HepG2 (cell line): Measurements from ENCODE around the gene CNOT1. TPM values are rescaled to one million over a fixed set of nuclear protein-coding genes. Genes with fewer than 3 reads are reported as not detected.
A peak's percentile ranks its signal among the peaks of the same experiment; 100 is the strongest.

ENCODE experiments used
- BORCS8-MEF2B ChIP-seq: sonication (generic); formaldehyde crosslinking; IDR thresholded peaks from 2 replicates; pipeline ENCODE4 v1.8.0; 2022; ENCODE audit warnings: mild to moderate bottlenecking, missing genetic modification reagents
- CBX1 ChIP-seq: IDR thresholded peaks from one replicate; pipeline ENCODE4 v1.6.1; 2016; ENCODE audit warnings: antibody characterized with exemption, low read depth
- CCDC6 ChIP-seq: sonication (generic); formaldehyde crosslinking; IDR thresholded peaks from 2 replicates; pipeline ENCODE4 v1.8.1; 2022; ENCODE audit warnings: mild to moderate bottlenecking, missing genetic modification reagents, moderate library complexity
- KDM2A ChIP-seq: sonication (generic); formaldehyde crosslinking; IDR thresholded peaks from 2 replicates; pipeline ENCODE4 v1.4.0; 2020; ENCODE audit warnings: low read depth, missing genetic modification reagents, borderline replicate concordance
- MAFK ChIP-seq, 2 experiments: IDR thresholded peaks in 1 of 2; conservative IDR thresholded peaks in 1 of 2; 2 replicates each; pipeline ENCODE4 v1.6.1; 2011; ENCODE audit warnings: improper control_type of control experiment in 2 of 2, low read length in 2 of 2
- SP140L ChIP-seq: sonication (generic); formaldehyde crosslinking; IDR thresholded peaks from 2 replicates; pipeline ENCODE4 v1.4.0; 2020; ENCODE audit warnings: missing genetic modification reagents, borderline replicate concordance
- SP2 ChIP-seq: sonication (generic); formaldehyde crosslinking; IDR thresholded peaks from 2 replicates; pipeline ENCODE4 v1.5.1; 2020; ENCODE audit warnings: mild to moderate bottlenecking, missing genetic modification reagents
- ZFP36L1 ChIP-seq: sonication (generic); formaldehyde crosslinking; IDR thresholded peaks from 2 replicates; pipeline ENCODE4 v1.8.0; 2022; ENCODE audit warnings: mild to moderate bottlenecking, missing genetic modification reagents, moderate library complexity
- ZFP62 ChIP-seq: sonication (generic); formaldehyde crosslinking; IDR thresholded peaks from 2 replicates; pipeline ENCODE4 v1.4.0; 2020; ENCODE audit warnings: missing genetic modification reagents
- ZNF274 ChIP-seq: sonication (generic); formaldehyde crosslinking; IDR thresholded peaks from 2 replicates; pipeline ENCODE4 v1.5.1; 2020; ENCODE audit warnings: mild to moderate bottlenecking, missing genetic modification reagents
- ZNF350 ChIP-seq: sonication (generic); formaldehyde crosslinking; IDR thresholded peaks from 2 replicates; pipeline ENCODE4 v1.4.0; 2020; ENCODE audit warnings: mild to moderate bottlenecking, low read depth, missing genetic modification reagents, borderline replicate concordance
- ZNF367 ChIP-seq: sonication (generic); formaldehyde crosslinking; IDR thresholded peaks from 2 replicates; pipeline ENCODE4 v1.4.0; 2020; ENCODE audit warnings: missing genetic modification reagents, borderline replicate concordance
- polyA plus RNA-seq, 8 experiments: library from polyadenylated mRNA; depleted of rRNA in 3 of 8; stranded (reverse) in 7 of 8; unstranded in 1 of 8; fragments of >200 nt; fragmentation: Illumina TruSeq in 4 of 8; extraction: Trizol in 4 of 8; gene quantifications; 2 replicates each; pipeline versions ENCODE4 v1.2.1 to v1.2.3, GENCODE V29; 2011 to 2016; ENCODE audit warnings: low read depth in 4 of 8, missing spikeins in 1 of 8, mixed read lengths in 1 of 8; ENCODE audit not compliant: insufficient read depth in 1 of 8
- total RNA-seq, 5 experiments: library from RNA; depleted of rRNA; stranded (reverse); fragments of >200 nt; fragmentation: Illumina TruSeq; extraction: Trizol; gene quantifications; 2 replicates each; pipeline ENCODE4 v1.2.3, GENCODE V29; 2016; ENCODE audit warnings: low read depth in 1 of 5
- TF ChIP-seq, protein P1 (sequence below): sonication (generic); formaldehyde crosslinking; IDR thresholded peaks from 2 replicates; pipeline ENCODE4 v1.9.0; 2021; ENCODE audit warnings: missing genetic modification reagents, borderline replicate concordance
- TF ChIP-seq, protein P2 (sequence below): sonication (generic); formaldehyde crosslinking; IDR thresholded peaks from 2 replicates; pipeline ENCODE4 v1.4.0; 2020; ENCODE audit warnings: missing genetic modification reagents
- TF ChIP-seq, protein P3 (sequence below): sonication (generic); formaldehyde crosslinking; conservative IDR thresholded peaks from 2 replicates; pipeline ENCODE4 v1.8.0; 2022; ENCODE audit warnings: mild to moderate bottlenecking, moderate library complexity, missing genetic modification reagents
- TF ChIP-seq, protein P4 (sequence below): sonication (generic); formaldehyde crosslinking; conservative IDR thresholded peaks from 2 replicates; pipeline ENCODE4 v1.4.0; 2020; ENCODE audit warnings: missing genetic modification reagents
- TF ChIP-seq, protein P5 (sequence below): sonication (generic); formaldehyde crosslinking; IDR thresholded peaks from 2 replicates; pipeline ENCODE4 v1.5.0; 2020; ENCODE audit warnings: missing genetic modification reagents, mild to moderate bottlenecking, borderline replicate concordance

Gene CNOT1
- total and polyA plus RNA-seq, 2 of the 13 experiments (the other 11 are each of a cell fraction or from before 2014, with no cell fraction given), result 188 to 232 TPM

DNA sequence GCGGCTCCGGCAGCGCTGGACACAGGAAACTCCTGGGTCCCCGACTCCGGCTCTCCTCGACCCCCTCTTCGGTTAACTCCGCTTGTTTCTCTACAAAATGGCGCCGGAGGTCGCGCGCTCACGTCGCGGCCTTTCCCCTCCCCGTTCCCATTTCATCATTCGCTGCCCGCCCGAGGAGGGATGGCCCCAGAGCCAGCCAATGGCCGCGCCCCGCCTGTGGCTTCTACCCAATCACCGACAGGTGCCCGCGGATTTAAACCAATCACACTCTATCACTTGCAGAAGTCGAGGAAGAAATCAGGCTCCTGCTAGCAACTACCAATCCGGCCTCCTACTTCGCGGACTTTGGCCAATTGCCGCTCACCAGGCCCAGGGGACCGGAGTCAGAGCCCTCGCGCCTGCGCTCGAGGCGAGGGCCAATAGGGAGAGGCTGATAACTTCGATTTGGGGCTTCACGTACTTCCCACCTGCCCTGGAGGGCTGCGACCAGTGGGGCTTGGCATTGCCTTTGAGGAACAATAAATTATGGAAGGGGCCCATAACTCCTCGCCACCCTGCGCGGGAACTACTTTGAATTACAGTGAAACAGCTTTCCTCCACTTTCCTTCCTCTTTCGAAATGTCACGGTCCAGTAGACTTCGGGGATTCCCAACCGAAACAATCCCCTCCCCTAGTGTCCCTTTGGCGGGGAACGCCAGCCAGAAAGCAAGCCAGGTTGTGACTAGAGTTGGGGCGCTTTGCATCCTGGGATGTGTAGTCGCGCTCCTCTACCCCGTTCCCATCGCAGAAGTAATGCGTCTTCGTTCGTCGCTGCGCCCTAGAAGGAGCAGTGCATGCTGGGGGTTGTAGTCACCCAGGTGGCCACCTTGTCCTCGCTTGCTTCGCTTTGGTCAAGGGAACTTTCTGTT is at the start of gene CNOT1 (continued):
- TF ChIP-seq, protein P1, sequence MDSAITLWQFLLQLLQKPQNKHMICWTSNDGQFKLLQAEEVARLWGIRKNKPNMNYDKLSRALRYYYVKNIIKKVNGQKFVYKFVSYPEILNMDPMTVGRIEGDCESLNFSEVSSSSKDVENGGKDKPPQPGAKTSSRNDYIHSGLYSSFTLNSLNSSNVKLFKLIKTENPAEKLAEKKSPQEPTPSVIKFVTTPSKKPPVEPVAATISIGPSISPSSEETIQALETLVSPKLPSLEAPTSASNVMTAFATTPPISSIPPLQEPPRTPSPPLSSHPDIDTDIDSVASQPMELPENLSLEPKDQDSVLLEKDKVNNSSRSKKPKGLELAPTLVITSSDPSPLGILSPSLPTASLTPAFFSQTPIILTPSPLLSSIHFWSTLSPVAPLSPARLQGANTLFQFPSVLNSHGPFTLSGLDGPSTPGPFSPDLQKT (CRISPR knock-in tag), result no peak
- TF ChIP-seq, protein P2, sequence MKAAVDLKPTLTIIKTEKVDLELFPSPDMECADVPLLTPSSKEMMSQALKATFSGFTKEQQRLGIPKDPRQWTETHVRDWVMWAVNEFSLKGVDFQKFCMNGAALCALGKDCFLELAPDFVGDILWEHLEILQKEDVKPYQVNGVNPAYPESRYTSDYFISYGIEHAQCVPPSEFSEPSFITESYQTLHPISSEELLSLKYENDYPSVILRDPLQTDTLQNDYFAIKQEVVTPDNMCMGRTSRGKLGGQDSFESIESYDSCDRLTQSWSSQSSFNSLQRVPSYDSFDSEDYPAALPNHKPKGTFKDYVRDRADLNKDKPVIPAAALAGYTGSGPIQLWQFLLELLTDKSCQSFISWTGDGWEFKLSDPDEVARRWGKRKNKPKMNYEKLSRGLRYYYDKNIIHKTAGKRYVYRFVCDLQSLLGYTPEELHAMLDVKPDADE (CRISPR knock-in tag), result 0 out of 2 replicates have a peak, but pooled peaks have one; percentile 32
- TF ChIP-seq ZNF350 (peak; percentile 83; the same call in 1 of the 2 replicates), SP140L (peak; percentile 79; the same call in 1 of the 2 replicates), BORCS8-MEF2B (peak; percentile 31), ZFP62 (CRISPR knock-in tag) (no peak), MAFK (conservative IDR thresholded peaks at IDR 0.05 in 1 of 2, IDR thresholded peaks at IDR 0.05 in 1 of 2; ENCODE audit: low read length in 2 of 2) (0 out of 4 replicates have a peak, but pooled peaks have one; percentile 8 to 12), KDM2A (CRISPR knock-in tag) (peak; percentile 79), ZNF274 (CRISPR knock-in tag) (no peak; the same call in 1 of the 2 replicates), ZNF367 (no peak), CCDC6 (CRISPR knock-in tag) (peak; percentile 93), ZFP36L1 (peak; percentile 79; the same call in 1 of the 2 replicates), SP2 (CRISPR knock-in tag) (peak; percentile 91), CBX1 (peak; percentile 74)
- TF ChIP-seq, protein P3, sequence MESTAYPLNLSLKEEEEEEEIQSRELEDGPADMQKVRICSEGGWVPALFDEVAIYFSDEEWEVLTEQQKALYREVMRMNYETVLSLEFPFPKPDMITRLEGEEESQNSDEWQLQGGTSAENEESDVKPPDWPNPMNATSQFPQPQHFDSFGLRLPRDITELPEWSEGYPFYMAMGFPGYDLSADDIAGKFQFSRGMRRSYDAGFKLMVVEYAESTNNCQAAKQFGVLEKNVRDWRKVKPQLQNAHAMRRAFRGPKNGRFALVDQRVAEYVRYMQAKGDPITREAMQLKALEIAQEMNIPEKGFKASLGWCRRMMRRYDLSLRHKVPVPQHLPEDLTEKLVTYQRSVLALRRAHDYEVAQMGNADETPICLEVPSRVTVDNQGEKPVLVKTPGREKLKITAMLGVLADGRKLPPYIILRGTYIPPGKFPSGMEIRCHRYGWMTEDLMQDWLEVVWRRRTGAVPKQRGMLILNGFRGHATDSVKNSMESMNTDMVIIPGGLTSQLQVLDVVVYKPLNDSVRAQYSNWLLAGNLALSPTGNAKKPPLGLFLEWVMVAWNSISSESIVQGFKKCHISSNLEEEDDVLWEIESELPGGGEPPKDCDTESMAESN, result peak; percentile 11
- TF ChIP-seq, protein P4, sequence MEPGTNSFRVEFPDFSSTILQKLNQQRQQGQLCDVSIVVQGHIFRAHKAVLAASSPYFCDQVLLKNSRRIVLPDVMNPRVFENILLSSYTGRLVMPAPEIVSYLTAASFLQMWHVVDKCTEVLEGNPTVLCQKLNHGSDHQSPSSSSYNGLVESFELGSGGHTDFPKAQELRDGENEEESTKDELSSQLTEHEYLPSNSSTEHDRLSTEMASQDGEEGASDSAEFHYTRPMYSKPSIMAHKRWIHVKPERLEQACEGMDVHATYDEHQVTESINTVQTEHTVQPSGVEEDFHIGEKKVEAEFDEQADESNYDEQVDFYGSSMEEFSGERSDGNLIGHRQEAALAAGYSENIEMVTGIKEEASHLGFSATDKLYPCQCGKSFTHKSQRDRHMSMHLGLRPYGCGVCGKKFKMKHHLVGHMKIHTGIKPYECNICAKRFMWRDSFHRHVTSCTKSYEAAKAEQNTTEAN (CRISPR knock-in tag), result no peak; the same call in 1 of the 2 replicates
- TF ChIP-seq, protein P5, sequence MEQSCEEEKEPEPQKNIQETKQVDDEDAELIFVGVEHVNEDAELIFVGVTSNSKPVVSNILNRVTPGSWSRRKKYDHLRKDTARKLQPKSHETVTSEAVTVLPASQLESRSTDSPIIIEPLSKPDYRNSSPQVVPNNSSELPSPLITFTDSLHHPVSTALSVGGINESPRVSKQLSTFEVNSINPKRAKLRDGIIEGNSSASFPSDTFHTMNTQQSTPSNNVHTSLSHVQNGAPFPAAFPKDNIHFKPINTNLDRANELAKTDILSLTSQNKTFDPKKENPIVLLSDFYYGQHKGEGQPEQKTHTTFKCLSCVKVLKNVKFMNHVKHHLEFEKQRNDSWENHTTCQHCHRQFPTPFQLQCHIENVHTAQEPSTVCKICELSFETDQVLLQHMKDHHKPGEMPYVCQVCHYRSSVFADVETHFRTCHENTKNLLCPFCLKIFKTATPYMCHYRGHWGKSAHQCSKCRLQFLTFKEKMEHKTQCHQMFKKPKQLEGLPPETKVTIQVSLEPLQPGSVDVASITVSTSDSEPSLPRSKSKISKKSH (CRISPR knock-in tag), result peak; percentile 73
